DOHH2 (cell line): ENCODE measurements around the gene NDUFB5.

ENCODE experiments used
- CTCF ChIP-seq: fragments of 200-600 bp; sonication (generic); IDR thresholded peaks from one replicate; pipeline ENCODE4 v1.5.1; 2014; ENCODE audit warnings: antibody characterized with exemption, mild to moderate bottlenecking, low read depth, low read length; ENCODE audit not compliant: poor library complexity, severe bottlenecking
- EZH2phosphoT487 ChIP-seq: fragments of 200-600 bp; sonication (generic); IDR thresholded peaks from 2 replicates; pipeline ENCODE4 v1.6.1; 2017; ENCODE audit warnings: borderline replicate concordance, mild to moderate bottlenecking, antibody characterized with exemption, low read length, moderate library complexity, mixed read lengths

GRCh38 chr3:179615458-179616173, 11.0 kb downstream of the NDUFB5 start:
- TF ChIP-seq EZH2phosphoT487: no peak
- TF ChIP-seq CTCF: no peak
